SK-N-SH (cell line): ENCODE measurements around the gene CDHR3. TPM values are rescaled to one million over a fixed set of nuclear protein-coding genes. Genes with fewer than 3 reads are reported as not detected.

Experiments
- CTCF ChIA-PET: fragments of 300-600, 350-600 bp; formaldehyde crosslinking; extraction: SDS; loops from one replicate; lab custom pipeline; 2021; lab: Yijun Ruan, JAX
- POLR2A ChIA-PET: fragments of 350-600 bp; sonication (Branson Sonifier 250); formaldehyde crosslinking; extraction: SDS; loops from one replicate; lab custom pipeline; 2020; ENCODE audit warnings: antibody characterized with exemption, inconsistent platforms; lab: Yijun Ruan, JAX
- DNase-seq: peaks from one replicate; pipeline ENCODE4 v3.0.0; 2012
- H2AFZ ChIP-seq: fragments of 200-600 bp; sonication (generic); 2 replicates; pipeline ENCODE4 v1.8.1; 2016; ENCODE audit warnings: antibody characterized with exemption, mild to moderate bottlenecking, low read depth
- H3F3A ChIP-seq: fragments of 200-600 bp; sonication (generic); replicated peaks from 2 replicates; pipeline ENCODE3; 2016; ENCODE audit warnings: antibody characterized with exemption, mild to moderate bottlenecking; ENCODE audit not compliant: insufficient read depth
- H3K27ac ChIP-seq, 2 experiments: fragments of 200-500 bp in 1 of 2; fragments of 200-600 bp in 1 of 2; sonication (Bioruptor generic) in 1 of 2; sonication (generic), shearing (Covaris generic) in 1 of 2; 2 replicates each; pipeline versions ENCODE4 v1.5.1 to v1.6.1; 2014 to 2016; ENCODE audit warnings: low read depth in 2 of 2, inconsistent platforms in 1 of 2, low read length in 1 of 2, mild to moderate bottlenecking in 1 of 2, mixed read lengths in 1 of 2
- H3K27me3 ChIP-seq: fragments of 200-600 bp; sonication (generic), shearing (Covaris generic); 2 replicates; pipeline ENCODE4 v1.6.1; 2016; ENCODE audit warnings: mixed run types; ENCODE audit not compliant: insufficient read depth
- H3K36me3 ChIP-seq, 2 experiments: fragments of 200-500 bp in 1 of 2; fragments of 200-600 bp in 1 of 2; sonication (Bioruptor generic) in 1 of 2; sonication (generic) in 1 of 2; replicated peaks in 1 of 2; 2 replicates each; pipeline versions ENCODE3 to v1.5.1; 2014 to 2016; ENCODE audit warnings: low read length in 1 of 2, mild to moderate bottlenecking in 1 of 2; ENCODE audit not compliant: insufficient read depth in 2 of 2, control insufficient read depth in 1 of 2
- H3K4me1 ChIP-seq, 2 experiments: fragments of 200-500 bp in 1 of 2; fragments of 200-600 bp in 1 of 2; sonication (Bioruptor generic) in 1 of 2; sonication (generic), shearing (Covaris generic) in 1 of 2; 2 replicates each; pipeline versions ENCODE4 v1.5.1 to v1.6.1; 2014 to 2016; ENCODE audit warnings: low read depth in 1 of 2, low read length in 1 of 2, mixed run types in 1 of 2; ENCODE audit not compliant: insufficient read depth in 2 of 2, control insufficient read depth in 1 of 2
- H3K4me2 ChIP-seq: fragments of 200-600 bp; sonication (generic), shearing (Covaris generic); 2 replicates; pipeline ENCODE4 v1.6.1; 2017; ENCODE audit warnings: mixed run types
- H3K4me3 ChIP-seq, 2 experiments: fragments of 200-500 bp in 1 of 2; fragments of 200-600 bp in 1 of 2; sonication (Bioruptor generic) in 1 of 2; sonication (generic), shearing (Covaris generic) in 1 of 2; 2 replicates each; pipeline versions ENCODE4 v1.5.1 to v1.8.1; 2014 to 2016; ENCODE audit warnings: low read depth in 2 of 2, inconsistent platforms in 1 of 2, low read length in 1 of 2, mild to moderate bottlenecking in 1 of 2, mixed read lengths in 1 of 2, moderate library complexity in 1 of 2
- H3K79me2 ChIP-seq: fragments of 200-600 bp; sonication (generic); 2 replicates; pipeline ENCODE4 v1.8.1; 2017; ENCODE audit warnings: mild to moderate bottlenecking; ENCODE audit not compliant: insufficient read depth
- H3K9ac ChIP-seq: fragments of 200-600 bp; sonication (generic); 2 replicates; pipeline ENCODE4 v1.6.1; 2017; ENCODE audit warnings: mixed run types
- H3K9me2 ChIP-seq: fragments of 200-600 bp; sonication (generic); 2 replicates; pipeline ENCODE4 v1.6.1; 2017; ENCODE audit warnings: mixed run types
- H3K9me3 ChIP-seq: fragments of 200-600 bp; sonication (generic); 2 replicates; pipeline ENCODE4 v1.6.1; 2017; ENCODE audit warnings: mixed run types, mild to moderate bottlenecking, moderate library complexity
- H4K20me1 ChIP-seq: fragments of 200-600 bp; sonication (generic); 2 replicates; pipeline ENCODE4 v1.6.1; 2017; ENCODE audit warnings: mild to moderate bottlenecking, mixed run types; ENCODE audit not compliant: insufficient read depth
- CHD2 ChIP-seq: fragments of 150-350 bp; IDR thresholded peaks from 2 replicates; pipeline ENCODE4 v1.6.1; 2018; ENCODE audit warnings: low read length; ENCODE audit not compliant: partially characterized antibody
- CTCF ChIP-seq: fragments of 200-600 bp; sonication (generic); IDR thresholded peaks from 2 replicates; pipeline ENCODE4 v1.6.1; 2017; ENCODE audit warnings: antibody characterized with exemption, mild to moderate bottlenecking, moderate library complexity
- ELF1 ChIP-seq: IDR thresholded peaks from 2 replicates; pipeline ENCODE4 v1.4.0; 2012
- EP300 ChIP-seq, 2 experiments: IDR thresholded peaks; 2 replicates each; pipeline versions ENCODE4 v1.4.0 to v1.6.1; 2012; ENCODE audit warnings: borderline replicate concordance in 1 of 2, low read depth in 1 of 2, low read length in 1 of 2
- FOXJ3 ChIP-seq: sonication (generic); formaldehyde crosslinking; IDR thresholded peaks from 2 replicates; pipeline ENCODE4 v1.5.1; 2020; ENCODE audit warnings: mild to moderate bottlenecking, missing genetic modification reagents
- FOXM1 ChIP-seq: IDR thresholded peaks from 2 replicates; pipeline ENCODE4 v1.4.0; 2012; ENCODE audit warnings: low read depth, mild to moderate bottlenecking
- GABPA ChIP-seq: IDR thresholded peaks from 2 replicates; pipeline ENCODE4 v1.4.0; 2012; ENCODE audit warnings: low read depth, mild to moderate bottlenecking
- GATA2 ChIP-seq: sonication (generic); formaldehyde crosslinking; IDR thresholded peaks from 2 replicates; pipeline ENCODE4 v1.5.0; 2020; ENCODE audit warnings: mild to moderate bottlenecking, missing genetic modification reagents
- JUND ChIP-seq: IDR thresholded peaks from 2 replicates; pipeline ENCODE4 v1.4.0; 2012
- NFIC ChIP-seq: IDR thresholded peaks from 2 replicates; pipeline ENCODE4 v1.4.0; 2012; ENCODE audit warnings: borderline replicate concordance
- PBX3 ChIP-seq: IDR thresholded peaks from 2 replicates; pipeline ENCODE4; 2012
- POLR2AphosphoS5 ChIP-seq: IDR thresholded peaks from 2 replicates; pipeline ENCODE4 v1.6.1; 2012; ENCODE audit warnings: low read depth, low read length
- RAD21 ChIP-seq: IDR thresholded peaks from 2 replicates; pipeline ENCODE4 v1.6.1; 2012; ENCODE audit warnings: mild to moderate bottlenecking, low read length
- RCOR1 ChIP-seq: fragments of 150-350 bp; IDR thresholded peaks from 2 replicates; pipeline ENCODE4 v1.6.1; 2017; ENCODE audit warnings: antibody characterized with exemption, low read length
- SIN3A ChIP-seq: IDR thresholded peaks from 2 replicates; pipeline ENCODE4 v1.6.1; 2012; ENCODE audit warnings: low read depth, mild to moderate bottlenecking, low read length, moderate library complexity, borderline replicate concordance
- SMC3 ChIP-seq: IDR thresholded peaks from 2 replicates; pipeline ENCODE4 v1.6.1; 2012; ENCODE audit warnings: low read depth, low read length, improper control_type of control experiment
- TAF1 ChIP-seq: IDR thresholded peaks from 2 replicates; pipeline ENCODE4 v1.6.1; 2012; ENCODE audit warnings: low read depth, mild to moderate bottlenecking, low read length, moderate library complexity, borderline replicate concordance
- TCF12 ChIP-seq: IDR thresholded peaks from 2 replicates; pipeline ENCODE4 v1.4.0; 2012
- USF1 ChIP-seq: IDR thresholded peaks from 2 replicates; pipeline ENCODE4 v1.4.0; 2012; ENCODE audit warnings: low read depth, borderline replicate concordance
- USF2 ChIP-seq: fragments of 150-350 bp; IDR thresholded peaks from 2 replicates; pipeline ENCODE4 v1.6.1; 2017; ENCODE audit warnings: antibody characterized with exemption, low read length, low read depth, borderline replicate concordance
- YY1 ChIP-seq: IDR thresholded peaks from 2 replicates; pipeline ENCODE4 v1.4.0; 2012; ENCODE audit warnings: low read depth, mild to moderate bottlenecking
- ZBTB33 ChIP-seq: IDR thresholded peaks from 2 replicates; pipeline ENCODE4 v1.4.0; 2012; ENCODE audit warnings: low read depth, borderline replicate concordance
- WGBS: methylation state at CpG from one replicate; pipeline ENCODE4 v1.1.6; 2017; ENCODE audit warnings: low lambda C conversion rate; 5-methylcytosine and 5-hydroxymethylcytosine counted together
- polyA plus RNA-seq, 3 experiments: library from polyadenylated mRNA; depleted of rRNA; stranded (reverse); fragments of >200 nt; gene quantifications; 2 replicates each; pipeline ENCODE4 v1.2.3, GENCODE V29; 2012

The CDHR3 gene
- polyA plus RNA-seq, 1 of the 3 experiments (the other 2 are of a cell fraction): 7.5 TPM

GRCh38 chr7:106045139-106045538 is 82.1 kb downstream of the CDHR3 start:
- no peak for DNase-seq
- Histone ChIP-seq H2AFZ (no peak overlapping the region), H3K27me3 (no peaks in the 10 kb centered on the region), H3K9me2 (no peaks in the 10 kb centered on the region), H3K4me2 (peak overlapping the region; percentile 3; the same call in 1 of the 2 replicates), H3K9me3 (no peaks in the 10 kb centered on the region), H3K4me3 (no peak overlapping the region), H3F3A (peaks cover 7% of the 10 kb centered on the region), H3K36me3 (no peaks in the 10 kb centered on the region), H3K4me1 (peaks cover 4 to 30% of the 10 kb centered on the region in 2 experiments; a peak in 1 of 4 replicates), H3K27ac (no peak overlapping the region), H3K9ac (no peak overlapping the region), H4K20me1 (no peaks in the 10 kb centered on the region), H3K79me2 (no peaks in the 10 kb centered on the region)
- ChIA-PET POLR2A (no interaction called here), CTCF (interaction anchor here (0.7 to 13.6 kb wide), 11 partner anchors 14 to 402 kb away, joined by 3 to 356 read pairs (median 57); no protein-coding TSS in a partner anchor)
- 87% methylated on average over 2 of the region's 2 CpGs for WGBS
- TF ChIP-seq USF1: peak; percentile 51; the same call in 1 of the 2 replicates
- no peak for TF ChIP-seq SIN3A

- Histone ChIP-seq H3K4me3 (no peak overlapping the region), H3K79me2 (no peaks in the 10 kb centered on the region), H3K27me3 (no peaks in the 10 kb centered on the region), H3K27ac (no peak overlapping the region), H3K9me2 (no peaks in the 10 kb centered on the region), H3K36me3 (no peaks in the 10 kb centered on the region), H3K9ac (no peak overlapping the region), H3K4me2 (peak overlapping the region; percentile 3; the same call in 1 of the 2 replicates), H4K20me1 (no peaks in the 10 kb centered on the region), H3K9me3 (no peaks in the 10 kb centered on the region), H3K4me1 (peaks cover 4 to 35% of the 10 kb centered on the region in 2 experiments; a peak in 1 of 4 replicates), H2AFZ (no peak overlapping the region), H3F3A (peaks cover 7% of the 10 kb centered on the region)
- WGBS: 22% methylated on average over 1 of the region's 1 CpG
- POLR2A ChIA-PET: no interaction called here
- DNase-seq: no peak
- CTCF ChIA-PET: interaction anchor here (1.6 to 13.6 kb wide), 8 partner anchors 11 to 389 kb away, joined by 5 to 356 read pairs (median 64); no protein-coding TSS in a partner anchor
- TF ChIP-seq POLR2AphosphoS5 (peak; percentile 37; the same call in 1 of the 2 replicates), RCOR1 (no peak), GATA2 (CRISPR knock-in tag) (no peak), CHD2 (no peak), RAD21 (no peak), JUND (no peak; the same call in 1 of the 2 replicates), PBX3 (peak; percentile 44; the same call in 1 of the 2 replicates), GABPA (no peak), FOXM1 (no peak), EP300 (IDR thresholded peaks at IDR 0.05; ENCODE audit: borderline replicate concordance in 1 of 2, low read depth in 1 of 2, low read length in 1 of 2) (no peak), USF2 (no peak), YY1 (no peak), USF1 (no peak), NFIC (peak; percentile 78; the same call in 1 of the 2 replicates), TAF1 (no peak), ELF1 (no peak), TCF12 (peak; percentile 32; the same call in 1 of the 2 replicates), CTCF (no peak), FOXJ3 (no peak), SMC3 (no peak), ZBTB33 (no peak)
Measured at GRCh38 chr7:106045586-106045985, 82.5 kb downstream of the CDHR3 start.
